DOHH2 (cell line): ENCODE measurements around the gene PAX3.

Experiments used
- EZH2phosphoT487 ChIP-seq: fragments of 200-600 bp; sonication (generic); IDR thresholded peaks from 2 replicates; pipeline ENCODE4 v1.6.1; 2017; ENCODE audit warnings: borderline replicate concordance, mild to moderate bottlenecking, antibody characterized with exemption, low read length, moderate library complexity, mixed read lengths
- TF ChIP-seq, protein P1 (sequence below): fragments of 200-600 bp; sonication (generic); IDR thresholded peaks from one replicate; pipeline ENCODE4 v1.5.1; 2014; ENCODE audit warnings: antibody characterized with exemption, mild to moderate bottlenecking, low read depth, low read length; ENCODE audit not compliant: poor library complexity, severe bottlenecking

DNA sequence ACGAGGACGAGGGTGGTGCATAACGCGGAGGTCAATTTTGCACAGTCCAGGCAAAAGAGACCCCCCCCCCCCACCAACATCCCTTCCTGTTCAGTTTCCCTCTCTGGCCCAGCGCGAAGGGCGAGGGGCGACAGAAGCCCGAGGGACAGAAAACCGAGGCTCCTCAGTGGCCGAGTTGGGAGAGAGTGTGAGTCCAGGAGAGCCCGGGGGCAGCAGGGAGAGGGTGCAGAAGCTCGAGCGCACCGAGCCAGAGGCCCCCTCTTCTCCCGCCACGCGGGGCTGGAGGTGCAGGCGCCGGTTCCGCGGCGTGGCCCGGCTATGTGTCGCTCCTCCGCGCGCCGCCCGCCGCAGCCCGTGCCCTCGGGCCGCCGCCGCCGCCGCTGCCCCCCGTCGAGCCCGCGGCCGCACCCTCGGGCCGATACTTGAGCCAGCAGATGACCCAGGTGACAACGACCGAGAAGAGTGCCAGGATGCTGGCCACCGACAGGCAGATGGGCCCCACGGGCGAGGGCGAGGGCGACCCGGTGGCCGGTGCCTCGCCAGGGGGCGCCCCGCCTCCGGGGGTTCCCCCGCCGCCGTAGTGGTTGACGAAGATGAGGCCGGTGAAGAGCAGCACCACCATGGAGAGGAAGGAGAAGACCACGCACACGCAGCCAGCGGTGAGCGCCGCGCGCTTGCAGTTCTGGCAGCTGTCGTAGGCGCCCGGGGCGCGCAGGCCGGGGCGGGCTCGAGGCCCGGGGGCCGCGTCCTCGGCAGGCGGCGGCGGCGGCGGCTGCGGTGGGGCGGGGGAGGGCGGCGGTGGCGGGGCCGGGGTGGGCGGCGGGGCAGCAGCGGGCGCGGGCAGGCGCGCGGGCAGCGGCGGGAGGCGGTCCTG is 20.2 kb upstream of the PAX3 start:
- TF ChIP-seq EZH2phosphoT487 = no peak
- TF ChIP-seq, protein P1, sequence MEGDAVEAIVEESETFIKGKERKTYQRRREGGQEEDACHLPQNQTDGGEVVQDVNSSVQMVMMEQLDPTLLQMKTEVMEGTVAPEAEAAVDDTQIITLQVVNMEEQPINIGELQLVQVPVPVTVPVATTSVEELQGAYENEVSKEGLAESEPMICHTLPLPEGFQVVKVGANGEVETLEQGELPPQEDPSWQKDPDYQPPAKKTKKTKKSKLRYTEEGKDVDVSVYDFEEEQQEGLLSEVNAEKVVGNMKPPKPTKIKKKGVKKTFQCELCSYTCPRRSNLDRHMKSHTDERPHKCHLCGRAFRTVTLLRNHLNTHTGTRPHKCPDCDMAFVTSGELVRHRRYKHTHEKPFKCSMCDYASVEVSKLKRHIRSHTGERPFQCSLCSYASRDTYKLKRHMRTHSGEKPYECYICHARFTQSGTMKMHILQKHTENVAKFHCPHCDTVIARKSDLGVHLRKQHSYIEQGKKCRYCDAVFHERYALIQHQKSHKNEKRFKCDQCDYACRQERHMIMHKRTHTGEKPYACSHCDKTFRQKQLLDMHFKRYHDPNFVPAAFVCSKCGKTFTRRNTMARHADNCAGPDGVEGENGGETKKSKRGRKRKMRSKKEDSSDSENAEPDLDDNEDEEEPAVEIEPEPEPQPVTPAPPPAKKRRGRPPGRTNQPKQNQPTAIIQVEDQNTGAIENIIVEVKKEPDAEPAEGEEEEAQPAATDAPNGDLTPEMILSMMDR = peak; percentile 30
